Measurements from ENCODE around the gene DMBX1. TPM values are rescaled to one million over a fixed set of nuclear protein-coding genes. Genes with fewer than 3 reads are reported as not detected.
A peak's percentile ranks its signal among the peaks of the same experiment; 100 is the strongest.

The DMBX1 gene
- total and polyA plus RNA-seq, 10 donors, result not detected

DNA sequence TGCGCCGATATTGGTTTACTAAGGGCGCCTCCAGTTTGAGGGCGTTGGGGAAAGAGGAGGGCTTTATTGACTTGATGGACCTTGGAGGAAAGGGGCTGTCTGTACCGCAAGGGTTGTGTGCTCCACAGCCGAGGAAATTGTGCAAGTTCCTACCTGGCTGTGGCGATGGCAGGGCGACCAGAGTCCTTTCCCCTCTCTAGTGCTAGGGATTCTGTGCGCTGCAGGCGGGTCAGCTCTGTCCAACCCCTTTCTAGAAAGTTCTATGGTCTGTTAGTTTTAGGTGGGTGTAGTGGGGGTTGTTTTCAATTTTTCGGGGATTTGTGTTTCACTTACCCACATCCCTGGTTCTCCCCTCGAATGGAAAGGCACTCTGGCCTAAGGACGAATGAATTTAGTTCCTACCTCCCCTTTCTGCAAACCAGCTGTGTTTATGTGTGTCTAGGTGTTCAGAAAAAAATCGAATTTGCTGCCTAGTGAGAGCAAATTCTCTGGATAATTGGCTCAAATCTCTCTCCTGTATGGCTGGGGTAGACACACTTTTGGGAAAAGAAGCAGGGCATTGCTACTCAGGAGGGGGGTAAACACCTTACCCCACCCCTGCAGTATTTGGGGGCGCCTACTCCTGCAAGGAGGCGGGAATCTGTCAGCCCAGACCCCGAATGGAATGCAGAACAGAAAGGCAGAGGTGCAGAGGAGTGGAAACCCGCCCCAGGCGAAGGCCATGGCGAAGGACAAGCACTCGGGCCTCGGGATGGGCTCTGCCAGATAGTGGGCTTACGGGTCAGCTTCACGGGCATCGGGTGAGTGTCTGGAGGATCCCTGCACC lies 2.0 kb downstream of the DMBX1 start:
- Histone ChIP-seq H3K4me3 (no peak overlapping the region), H3K27me3 (replicated peaks in 1 of 7) (peaks cover 11 to 99% (median 85%) of the 10 kb centered on the region in 7 donors), H3K4me1 (peaks cover 8 to 34% (median 24%) of the 10 kb centered on the region in 6 donors), H3K36me3 (no peaks in the 10 kb centered on the region), H3K27ac (no peak overlapping the region), H3K9me3 (no peaks in the 10 kb centered on the region)
- TF ChIP-seq POLR2AphosphoS5 (IDR thresholded peaks at IDR 0.05), result no peak
- no peak for TF ChIP-seq CTCF (IDR thresholded peaks at IDR 0.05 in 8 of 11, conservative IDR thresholded peaks at IDR 0.05 in 3 of 11)
- no peak for TF ChIP-seq POLR2A (IDR thresholded peaks at IDR 0.05)
- intact Hi-C loops (cut with DNase I; ENCODE audit: low total_unique reads), result no loop called here
- DNase-seq, result peak; percentile 38
- 8 to 15% (median 11%) methylated on average over 25 of the region's 25 CpGs for WGBS, 5 donors

- no peak overlapping the region for H3K27ac ChIP-seq
- no peaks in the 10 kb centered on the region for H3K9me3 ChIP-seq
- peaks cover 11 to 92% (median 78%) of the 10 kb centered on the region in 7 donors for H3K27me3 ChIP-seq (replicated peaks in 1 of 7)
- WGBS, 5 donors, result 13 to 17% (median 14%) methylated on average over 6 to 11 of the region's 11 CpGs
- no peak for TF ChIP-seq CTCF (IDR thresholded peaks at IDR 0.05 in 8 of 11, conservative IDR thresholded peaks at IDR 0.05 in 3 of 11)
- TF ChIP-seq POLR2AphosphoS5 (IDR thresholded peaks at IDR 0.05), result no peak
- no peak for TF ChIP-seq POLR2A (IDR thresholded peaks at IDR 0.05)
- peaks cover 8 to 34% (median 24%) of the 10 kb centered on the region in 6 donors for H3K4me1 ChIP-seq
- peak; percentile 28 for DNase-seq
- H3K36me3 ChIP-seq, result no peaks in the 10 kb centered on the region
- H3K4me3 ChIP-seq, result no peak overlapping the region
- intact Hi-C loops (cut with DNase I; ENCODE audit: low total_unique reads), result no loop called here
Measured at GRCh38 chr1:46492269-46492853, 2.7 kb downstream of the DMBX1 start.

GRCh38 chr1:46492871-46493270 lies 3.2 kb downstream of the DMBX1 start:
- H3K9me3 ChIP-seq, result no peaks in the 10 kb centered on the region
- DNase-seq, result no peak
- H3K4me3 ChIP-seq, result no peak overlapping the region
- H3K36me3 ChIP-seq, result no peaks in the 10 kb centered on the region
- 5 to 14% (median 11%) methylated on average over 13 to 20 of the region's 20 CpGs for WGBS, 5 donors
- peaks cover 11 to 87% (median 73%) of the 10 kb centered on the region in 7 donors for H3K27me3 ChIP-seq (replicated peaks in 1 of 7)
- no peak for TF ChIP-seq POLR2AphosphoS5 (IDR thresholded peaks at IDR 0.05)
- TF ChIP-seq CTCF (IDR thresholded peaks at IDR 0.05 in 8 of 11, conservative IDR thresholded peaks at IDR 0.05 in 3 of 11), result no peak
- no peak for TF ChIP-seq POLR2A (IDR thresholded peaks at IDR 0.05)
- H3K4me1 ChIP-seq, result peaks cover 8 to 34% (median 24%) of the 10 kb centered on the region in 6 donors
- H3K27ac ChIP-seq, result no peak overlapping the region
- intact Hi-C loops (cut with DNase I; ENCODE audit: low total_unique reads), result no loop called here
